SU-DHL-6 (cell line): Measurements from ENCODE around the gene NID2.

Source experiments
- H2AFZ ChIP-seq: fragments of 200-600 bp; sonication (generic); 2 replicates; pipeline ENCODE4 v1.6.1; 2014; ENCODE audit warnings: low read depth, mild to moderate bottlenecking, moderate library complexity, mixed read lengths, antibody characterized with exemption, low read length; ENCODE audit not compliant: severe bottlenecking
- H3F3A ChIP-seq: fragments of 200-600 bp; shearing (Covaris generic); 2 replicates; pipeline ENCODE4 v1.6.0; 2016; ENCODE audit warnings: antibody characterized with exemption, mild to moderate bottlenecking; ENCODE audit not compliant: insufficient read depth
- H3K27ac ChIP-seq: fragments of 200-600 bp; sonication (generic); 2 replicates; pipeline ENCODE4 v1.5.1; 2016; ENCODE audit warnings: low read depth, mild to moderate bottlenecking, low read length, moderate library complexity, mixed read lengths
- H3K27me3 ChIP-seq: fragments of 200-600 bp; sonication (generic), shearing (Covaris generic); 2 replicates; pipeline ENCODE4 v1.6.0; 2014; ENCODE audit warnings: mild to moderate bottlenecking, low read length
- H3K36me3 ChIP-seq: fragments of 200-600 bp; sonication (generic); 2 replicates; pipeline ENCODE4 v1.6.1; 2014; ENCODE audit warnings: mild to moderate bottlenecking, low read length, mixed read lengths
- H3K4me2 ChIP-seq: fragments of 300-600, 200-600 bp; shearing (Covaris generic), sonication (generic); 2 replicates; pipeline ENCODE4 v1.6.0; 2014; ENCODE audit warnings: low read length, low read depth, mild to moderate bottlenecking; ENCODE audit not compliant: poor library complexity, severe bottlenecking
- H3K4me3 ChIP-seq: fragments of 200-600 bp; sonication (generic); 2 replicates; pipeline ENCODE4 v1.5.1; 2014; ENCODE audit warnings: antibody characterized with exemption, low read length, mild to moderate bottlenecking, mixed read lengths; ENCODE audit not compliant: insufficient read depth, poor library complexity, severe bottlenecking
- H3K79me2 ChIP-seq: fragments of 200-600 bp; sonication (generic); 2 replicates; pipeline ENCODE4 v1.6.1; 2014; ENCODE audit warnings: mild to moderate bottlenecking, low read length, moderate library complexity; ENCODE audit not compliant: insufficient read depth
- H3K9ac ChIP-seq: fragments of 200-600 bp; sonication (generic); 2 replicates; pipeline ENCODE4 v1.7.0; 2014; ENCODE audit warnings: mild to moderate bottlenecking, low read length
- H3K9me2 ChIP-seq: fragments of 200-600 bp; sonication (generic); replicated peaks from 2 replicates; pipeline ENCODE4 v1.6.1; 2014; ENCODE audit warnings: low read length; ENCODE audit not compliant: insufficient read depth
- H3K9me3 ChIP-seq: fragments of 200-600 bp; sonication (generic); 2 replicates; pipeline ENCODE4 v1.6.1; 2014; ENCODE audit warnings: low read length, mixed read lengths; ENCODE audit not compliant: insufficient read depth
- H4K20me1 ChIP-seq: fragments of 200-600 bp; sonication (generic); 2 replicates; pipeline ENCODE4 v1.6.1; 2014; ENCODE audit warnings: low read depth, mild to moderate bottlenecking, antibody characterized with exemption, low read length, moderate library complexity, mixed read lengths
- CTCF ChIP-seq: fragments of 200-600 bp; sonication (generic); IDR thresholded peaks from one replicate; pipeline ENCODE4 v1.5.1; 2017; ENCODE audit warnings: antibody characterized with exemption, mild to moderate bottlenecking, low read length, moderate library complexity; ENCODE audit not compliant: insufficient read depth, poor library complexity, severe bottlenecking
- EZH2phosphoT487 ChIP-seq: fragments of 200-600 bp; sonication (generic), shearing (Covaris generic); conservative IDR thresholded peaks from 2 replicates; pipeline ENCODE4 v1.6.1; 2018; ENCODE audit warnings: mild to moderate bottlenecking, antibody characterized with exemption, low read length, moderate library complexity, mixed read lengths

Gene NID2

GRCh38 chr14:51962711-51963110, 106.1 kb downstream of the NID2 start:
- H3K36me3 ChIP-seq, result no peaks in the 10 kb centered on the region
- no peak overlapping the region for H3K27ac ChIP-seq
- H3K9ac ChIP-seq, result no peak overlapping the region
- H3K27me3 ChIP-seq, result no peaks in the 10 kb centered on the region
- no peaks in the 10 kb centered on the region for H3K79me2 ChIP-seq
- no peaks in the 10 kb centered on the region for H3K9me3 ChIP-seq
- no peaks in the 10 kb centered on the region for H3F3A ChIP-seq
- H2AFZ ChIP-seq, result no peak overlapping the region
- H3K4me2 ChIP-seq, result no peak overlapping the region
- H3K9me2 ChIP-seq, result no peaks in the 10 kb centered on the region
- no peak for TF ChIP-seq EZH2phosphoT487
- no peak for TF ChIP-seq CTCF
- H4K20me1 ChIP-seq, result no peaks in the 10 kb centered on the region
- H3K4me3 ChIP-seq, result no peak overlapping the region

- H2AFZ ChIP-seq, result no peak overlapping the region
- no peak overlapping the region for H3K27ac ChIP-seq
- no peaks in the 10 kb centered on the region for H3K27me3 ChIP-seq
- H3K9me2 ChIP-seq, result no peaks in the 10 kb centered on the region
- H3K4me3 ChIP-seq, result no peak overlapping the region
- H3F3A ChIP-seq, result no peaks in the 10 kb centered on the region
- H3K4me2 ChIP-seq, result no peak overlapping the region
- no peaks in the 10 kb centered on the region for H3K9me3 ChIP-seq
- H4K20me1 ChIP-seq, result no peaks in the 10 kb centered on the region
- TF ChIP-seq EZH2phosphoT487, result no peak
- no peak for TF ChIP-seq CTCF
- no peaks in the 10 kb centered on the region for H3K36me3 ChIP-seq
- H3K9ac ChIP-seq, result no peak overlapping the region
- no peaks in the 10 kb centered on the region for H3K79me2 ChIP-seq
Measured at GRCh38 chr14:51960866-51961265, 108.0 kb downstream of the NID2 start.

GRCh38 chr14:51959928-51960327, 108.9 kb downstream of the NID2 start:
- Histone ChIP-seq H3K27me3 (no peaks in the 10 kb centered on the region), H3K9me2 (no peaks in the 10 kb centered on the region), H3K9ac (no peak overlapping the region), H2AFZ (no peak overlapping the region), H3K9me3 (no peaks in the 10 kb centered on the region), H4K20me1 (no peaks in the 10 kb centered on the region), H3K4me2 (no peak overlapping the region), H3F3A (no peaks in the 10 kb centered on the region), H3K79me2 (no peaks in the 10 kb centered on the region), H3K4me3 (no peak overlapping the region), H3K36me3 (no peaks in the 10 kb centered on the region), H3K27ac (no peak overlapping the region)
- no peak for TF ChIP-seq CTCF
- TF ChIP-seq EZH2phosphoT487, result no peak

GRCh38 chr14:51957950-51958349, 110.9 kb downstream of the NID2 start:
- no peaks in the 10 kb centered on the region for H3K36me3 ChIP-seq
- no peaks in the 10 kb centered on the region for H3K9me2 ChIP-seq
- no peaks in the 10 kb centered on the region for H3F3A ChIP-seq
- TF ChIP-seq EZH2phosphoT487 (no peak), CTCF (no peak)
- H3K79me2 ChIP-seq, result no peaks in the 10 kb centered on the region
- no peaks in the 10 kb centered on the region for H3K9me3 ChIP-seq
- no peak overlapping the region for H2AFZ ChIP-seq
- H4K20me1 ChIP-seq, result no peaks in the 10 kb centered on the region
- no peak overlapping the region for H3K9ac ChIP-seq
- no peak overlapping the region for H3K4me2 ChIP-seq
- no peaks in the 10 kb centered on the region for H3K27me3 ChIP-seq
- no peak overlapping the region for H3K27ac ChIP-seq
- no peak overlapping the region for H3K4me3 ChIP-seq
